Endothelial cell of umbilical vein (primary cell): ENCODE measurements around the gene TLCD3B. TPM values are rescaled to one million over a fixed set of nuclear protein-coding genes. Genes with fewer than 3 reads are reported as not detected.

ENCODE experiments used
- BruUV-seq: library from RNA; stranded (reverse); fragments of 400-500 nt; replicated peaks from 2 replicates; lab custom pipeline; 2021; lab: Mats Ljungman, UMichigan
- CTCF ChIA-PET: fragments of 300-600, 350-600 bp; sonication (Branson Sonifier 250); formaldehyde crosslinking; loops from one replicate; lab custom pipeline; 2021; ENCODE audit warnings: antibody characterized with exemption, inconsistent platforms; lab: Charles Lee
- POLR2A ChIA-PET: fragments of 300-600, 350-600 bp; sonication (Branson Sonifier 250); formaldehyde crosslinking; loops from one replicate; lab custom pipeline; 2021; ENCODE audit warnings: antibody characterized with exemption, inconsistent platforms; lab: Charles Lee
- DNase-seq: peaks from one replicate; pipeline ENCODE4 v3.0.0-alpha.2; 2011; ENCODE audit warnings: low read depth, low spot score
- FAIRE-seq: peaks from 2 replicates; lab custom pipeline; 2011; peaks lifted over from hg19 to GRCh38; lab: Jason Lieb, UNC
- H2AFZ ChIP-seq: 2 replicates; pipeline ENCODE4 v1.6.0; 2012; ENCODE audit warnings: low read depth, low read length, control low read depth, inconsistent platforms
- H3K27ac ChIP-seq: 2 replicates; pipeline ENCODE4 v1.5.1; 2011; ENCODE audit warnings: low read depth, mild to moderate bottlenecking, control low read depth, low read length, moderate library complexity; ENCODE audit not compliant: insufficient read depth
- H3K27me3 ChIP-seq, 2 experiments: 2 replicates each; pipeline versions ENCODE4 v1.6.0 to v1.6.1; 2011; ENCODE audit warnings: low read length in 2 of 2, mixed read lengths in 1 of 2; ENCODE audit not compliant: control insufficient read depth in 2 of 2, insufficient read depth in 2 of 2
- H3K36me3 ChIP-seq, 2 experiments: 2 replicates in 1 of 2; 3 replicates in 1 of 2; pipeline ENCODE4 v1.5.1; 2011; ENCODE audit warnings: low read length in 2 of 2, mild to moderate bottlenecking in 1 of 2, moderate library complexity in 1 of 2; ENCODE audit not compliant: control insufficient read depth in 2 of 2, insufficient read depth in 2 of 2; ENCODE audit errors: extremely low read depth in 1 of 2
- H3K4me1 ChIP-seq: 3 replicates; pipeline ENCODE4 v1.5.1; 2011; ENCODE audit warnings: mild to moderate bottlenecking, low read length; ENCODE audit not compliant: control insufficient read depth, insufficient read depth; ENCODE audit errors: extremely low read depth
- H3K4me2 ChIP-seq: 2 replicates; pipeline ENCODE4 v1.6.1; 2011; ENCODE audit warnings: low read length, control low read depth, mixed read lengths; ENCODE audit not compliant: insufficient read depth
- H3K4me3 ChIP-seq, 3 experiments: fragments of 200-600 bp in 1 of 3; sonication (generic), shearing (Covaris generic) in 1 of 3; replicated peaks in 1 of 3; 2 replicates each; pipeline ENCODE4 v1.5.1; 2011 to 2016; ENCODE audit warnings: control low read depth in 3 of 3, low read length in 3 of 3, mild to moderate bottlenecking in 2 of 3, inconsistent platforms in 1 of 3, low read depth in 1 of 3, moderate library complexity in 1 of 3; ENCODE audit not compliant: insufficient read depth in 1 of 3
- H3K79me2 ChIP-seq: 2 replicates; pipeline ENCODE4 v1.6.0; 2012; ENCODE audit warnings: low read length, inconsistent platforms; ENCODE audit not compliant: control insufficient read depth, insufficient read depth
- H3K9ac ChIP-seq: replicated peaks from 2 replicates; pipeline ENCODE3; 2011; ENCODE audit warnings: low read length, control low read depth; ENCODE audit not compliant: insufficient read depth; ENCODE audit errors: extremely low read depth
- H3K9me1 ChIP-seq: replicated peaks from 3 replicates; pipeline ENCODE4 v1.6.0; 2011; ENCODE audit warnings: mild to moderate bottlenecking, low read length; ENCODE audit not compliant: control insufficient read depth, insufficient read depth; ENCODE audit errors: extremely low read depth
- H3K9me3 ChIP-seq: replicated peaks from 2 replicates; pipeline ENCODE4 v1.5.1; 2012; ENCODE audit warnings: low read length, inconsistent platforms; ENCODE audit not compliant: control insufficient read depth, insufficient read depth
- H4K20me1 ChIP-seq: replicated peaks from 2 replicates; pipeline ENCODE3; 2011; ENCODE audit warnings: mild to moderate bottlenecking, low read length; ENCODE audit not compliant: control insufficient read depth, insufficient read depth; ENCODE audit errors: extremely low read depth
- EZH2 ChIP-seq: IDR thresholded peaks from 2 replicates; pipeline ENCODE4 v1.6.1; 2012; ENCODE audit warnings: borderline replicate concordance, low read depth, mild to moderate bottlenecking, moderate library complexity, low read length, inconsistent platforms; ENCODE audit not compliant: severe bottlenecking
- FOS ChIP-seq: IDR thresholded peaks from 2 replicates; pipeline ENCODE4 v1.6.1; 2011; ENCODE audit warnings: mild to moderate bottlenecking, low read length, moderate library complexity, borderline replicate concordance; ENCODE audit not compliant: insufficient read depth
- GATA2 ChIP-seq: IDR thresholded peaks from 2 replicates; pipeline ENCODE4 v1.7.0; 2011; ENCODE audit warnings: low read depth, mild to moderate bottlenecking, moderate library complexity, mixed read lengths, low read length; ENCODE audit not compliant: insufficient read length, insufficient read depth
- JUN ChIP-seq: IDR thresholded peaks from 2 replicates; pipeline ENCODE4 v1.6.1; 2011; ENCODE audit warnings: borderline replicate concordance, low read depth; ENCODE audit not compliant: insufficient read length, insufficient read depth
- MYC ChIP-seq: IDR thresholded peaks from one replicate; pipeline ENCODE4 v1.6.1; 2011; ENCODE audit warnings: mild to moderate bottlenecking, low read depth, low read length
- POLR2A ChIP-seq: IDR thresholded peaks from 2 replicates; pipeline ENCODE4 v1.6.1; 2012; ENCODE audit warnings: low read depth, mild to moderate bottlenecking, control low read depth, low read length
- POLR2AphosphoS5 ChIP-seq: IDR thresholded peaks from 2 replicates; pipeline ENCODE4 v1.6.1; 2012; ENCODE audit warnings: low read depth, mild to moderate bottlenecking, control low read depth, low read length, moderate library complexity; ENCODE audit not compliant: insufficient read depth
- dilution Hi-C: fragments of 300-500 bp; cut with MboI; formaldehyde crosslinking; loops from one replicate; pipeline ENCODE4 v1.15.0; 2019; ENCODE audit warnings: low sequenced_read_pairs; ENCODE audit not compliant: extremely low pct_ligation_motif_present
- intact Hi-C: fragments of 100-400 bp; cut with micrococcal nuclease; formaldehyde crosslinking; loops from one replicate; pipeline ENCODE4 v1.10.0; 2022
- polyA plus RNA-seq, 4 experiments: library from polyadenylated mRNA; depleted of rRNA in 3 of 4; stranded (reverse) in 3 of 4; unstranded in 1 of 4; fragments of >200 nt; gene quantifications; 2 replicates each; pipeline versions ENCODE4 v1.2.1 to v1.2.3, GENCODE V29; 2011 to 2012; ENCODE audit warnings: missing spikeins in 1 of 4
- total RNA-seq: library from RNA; stranded (reverse); gene quantifications from 2 replicates; pipeline ENCODE4 v1.2.3, GENCODE V29; 2021
- TF ChIP-seq, protein P1 (sequence below), 2 donors: IDR thresholded peaks; 1 replicate in 1 of 2; 2 replicates in 1 of 2; pipeline ENCODE4 v1.5.1; 2011; ENCODE audit warnings: low read length in 2 of 2, mild to moderate bottlenecking in 2 of 2, moderate library complexity in 2 of 2, control low read depth in 1 of 2, inconsistent platforms in 1 of 2, low read depth in 1 of 2; ENCODE audit not compliant: insufficient read depth in 1 of 2; ENCODE audit errors: extremely low read depth in 1 of 2
- TF ChIP-seq, protein P2 (sequence below): IDR thresholded peaks from 2 replicates; pipeline ENCODE4 v1.6.1; 2011; ENCODE audit not compliant: insufficient read depth, insufficient read length

Gene TLCD3B
- total and polyA plus RNA-seq, 2 donors (not counting 3 experiments of a cell fraction or from before 2014, with no cell fraction given): 0.37 to 0.86 TPM

DNA sequence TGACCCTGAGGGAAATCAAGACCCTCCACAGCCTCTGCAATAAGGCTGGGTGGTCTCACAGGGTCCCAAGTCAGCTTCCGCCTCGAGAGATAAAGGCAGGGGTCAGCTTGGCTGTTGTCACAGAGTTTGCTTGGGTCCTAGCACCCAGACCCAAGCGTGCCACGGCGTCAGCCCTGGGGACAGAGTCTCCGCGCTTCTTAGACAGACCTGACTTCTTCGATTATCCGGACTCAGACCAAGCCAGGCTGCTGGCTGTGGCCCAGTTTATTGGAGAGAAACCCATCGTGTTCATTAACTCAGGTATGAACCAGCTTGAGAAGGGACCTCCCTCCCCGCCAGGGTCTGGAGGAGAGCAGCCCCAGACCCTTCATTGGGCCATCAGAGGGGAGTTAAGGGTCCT, 7.5 kb downstream of the TLCD3B start:
- H3K9ac ChIP-seq: no peak overlapping the region
- H3K4me3 ChIP-seq: no peak overlapping the region
- H2AFZ ChIP-seq: no peak overlapping the region
- no peaks in the 10 kb centered on the region for H3K4me1 ChIP-seq
- no peak overlapping the region for H3K4me2 ChIP-seq
- no TSS peak for BruUV-seq
- ChIA-PET POLR2A (no interaction called here), CTCF (interaction anchor here (1.4 to 2.3 kb wide), 2 partner anchors 8 to 323 kb away, joined by 5 to 16 read pairs; partner anchors contain the start of gene TLCD3B)
- intact Hi-C loops: no loop called here
- no peak for DNase-seq
- H3K27me3 ChIP-seq: no peaks in the 10 kb centered on the region
- dilution Hi-C loops: no loop called here
- no peaks in the 10 kb centered on the region for H3K79me2 ChIP-seq
- no peak overlapping the region for H3K27ac ChIP-seq
- no peaks in the 10 kb centered on the region for H3K9me3 ChIP-seq
- no peaks in the 10 kb centered on the region for H4K20me1 ChIP-seq
- TF ChIP-seq, protein P1, sequence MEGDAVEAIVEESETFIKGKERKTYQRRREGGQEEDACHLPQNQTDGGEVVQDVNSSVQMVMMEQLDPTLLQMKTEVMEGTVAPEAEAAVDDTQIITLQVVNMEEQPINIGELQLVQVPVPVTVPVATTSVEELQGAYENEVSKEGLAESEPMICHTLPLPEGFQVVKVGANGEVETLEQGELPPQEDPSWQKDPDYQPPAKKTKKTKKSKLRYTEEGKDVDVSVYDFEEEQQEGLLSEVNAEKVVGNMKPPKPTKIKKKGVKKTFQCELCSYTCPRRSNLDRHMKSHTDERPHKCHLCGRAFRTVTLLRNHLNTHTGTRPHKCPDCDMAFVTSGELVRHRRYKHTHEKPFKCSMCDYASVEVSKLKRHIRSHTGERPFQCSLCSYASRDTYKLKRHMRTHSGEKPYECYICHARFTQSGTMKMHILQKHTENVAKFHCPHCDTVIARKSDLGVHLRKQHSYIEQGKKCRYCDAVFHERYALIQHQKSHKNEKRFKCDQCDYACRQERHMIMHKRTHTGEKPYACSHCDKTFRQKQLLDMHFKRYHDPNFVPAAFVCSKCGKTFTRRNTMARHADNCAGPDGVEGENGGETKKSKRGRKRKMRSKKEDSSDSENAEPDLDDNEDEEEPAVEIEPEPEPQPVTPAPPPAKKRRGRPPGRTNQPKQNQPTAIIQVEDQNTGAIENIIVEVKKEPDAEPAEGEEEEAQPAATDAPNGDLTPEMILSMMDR (IDR thresholded peaks at IDR 0.05; ENCODE audit: extremely low read depth in 1 of 2, insufficient read depth in 1 of 2, low read depth in 1 of 2, low read length in 2 of 2): no peak
- TF ChIP-seq EZH2: no peak
- H3K36me3 ChIP-seq: no peaks in the 10 kb centered on the region
- H3K9me1 ChIP-seq: no peaks in the 10 kb centered on the region
- no peak for FAIRE-seq

DNA sequence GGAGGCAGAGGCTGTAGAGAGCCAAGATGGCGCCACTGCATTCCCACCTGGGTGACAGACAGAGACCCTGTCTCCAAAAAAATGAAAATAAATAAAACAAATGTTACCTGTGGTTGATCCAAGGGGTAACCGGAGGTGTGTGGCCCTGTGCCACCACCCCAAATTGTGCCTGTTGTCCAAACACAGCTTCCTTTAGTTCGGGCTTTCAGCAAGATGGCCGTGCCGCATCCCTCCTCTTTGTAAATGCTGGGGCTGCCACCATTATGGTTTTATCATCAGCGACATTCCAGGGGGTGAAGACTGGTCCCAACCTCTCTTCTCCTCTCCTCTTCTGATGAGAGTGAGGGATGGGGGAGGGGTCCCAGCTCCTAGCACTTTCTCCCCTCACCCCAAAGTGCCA, 8.2 kb downstream of the TLCD3B start, which contains the start of gene C16orf92:
C16orf92 (plus strand) TSS at position 312 of the 400 bp plus-strand sequence. CDS start 143 bp downstream, outside the sequence.
- dilution Hi-C loops: no loop called here
- Histone ChIP-seq H3K79me2 (no peaks in the 10 kb centered on the region), H3K4me1 (no peaks in the 10 kb centered on the region), H4K20me1 (no peaks in the 10 kb centered on the region), H3K4me2 (no peak within 1 kb of the TSS), H3K4me3 (no peak within 1 kb of the TSS), H2AFZ (no peak within 1 kb of the TSS), H3K27ac (no peak within 1 kb of the TSS), H3K27me3 (no peaks in the 10 kb centered on the region), H3K9me1 (no peaks in the 10 kb centered on the region), H3K36me3 (no peaks in the 10 kb centered on the region), H3K9me3 (no peaks in the 10 kb centered on the region), H3K9ac (no peak within 1 kb of the TSS)
- no TSS peak for BruUV-seq
- intact Hi-C loops: no loop called here
- ChIA-PET CTCF (interaction anchor here (1.2 to 2.3 kb wide), 3 partner anchors 9 to 331 kb away, joined by 5 to 16 read pairs (median 5); partner anchors contain the start of gene TLCD3B), POLR2A (no interaction called here)
- FAIRE-seq (no peak), DNase-seq (no peak)
- TF ChIP-seq MYC (no peak), FOS (no peak), EZH2 (no peak), GATA2 (no peak), JUN (no peak), POLR2A (no peak), POLR2AphosphoS5 (no peak)
- TF ChIP-seq, protein P1 (IDR thresholded peaks at IDR 0.05; ENCODE audit: extremely low read depth in 1 of 2, insufficient read depth in 1 of 2, low read depth in 1 of 2, low read length in 2 of 2): no peak
- TF ChIP-seq, protein P2, sequence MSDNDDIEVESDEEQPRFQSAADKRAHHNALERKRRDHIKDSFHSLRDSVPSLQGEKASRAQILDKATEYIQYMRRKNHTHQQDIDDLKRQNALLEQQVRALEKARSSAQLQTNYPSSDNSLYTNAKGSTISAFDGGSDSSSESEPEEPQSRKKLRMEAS: no peak
